Measurements from ENCODE around the gene ALDOB.
A peak's percentile ranks its signal among the peaks of the same experiment; 100 is the strongest.

DNA sequence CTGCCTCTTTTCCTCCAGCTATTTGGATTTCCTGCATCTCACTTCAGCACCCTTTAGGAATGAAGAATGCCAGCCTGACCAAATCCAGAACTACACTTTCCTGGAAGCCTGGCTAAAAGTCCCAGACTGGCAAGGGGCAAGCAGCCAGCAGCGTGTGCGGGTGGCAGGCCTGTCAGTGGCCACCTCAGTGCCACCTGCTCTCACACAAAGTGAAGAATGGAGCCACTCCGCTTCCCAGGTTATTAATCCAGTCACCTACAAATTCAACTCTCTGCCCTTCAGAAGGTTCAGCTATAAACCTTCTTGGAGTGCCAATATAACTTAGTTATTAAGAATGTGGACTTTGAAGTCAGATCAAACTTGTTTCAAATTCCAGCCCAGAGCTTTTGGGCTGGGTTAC, 6.7 kb upstream of the ALDOB start:
- TF ChIP-seq, protein P1, sequence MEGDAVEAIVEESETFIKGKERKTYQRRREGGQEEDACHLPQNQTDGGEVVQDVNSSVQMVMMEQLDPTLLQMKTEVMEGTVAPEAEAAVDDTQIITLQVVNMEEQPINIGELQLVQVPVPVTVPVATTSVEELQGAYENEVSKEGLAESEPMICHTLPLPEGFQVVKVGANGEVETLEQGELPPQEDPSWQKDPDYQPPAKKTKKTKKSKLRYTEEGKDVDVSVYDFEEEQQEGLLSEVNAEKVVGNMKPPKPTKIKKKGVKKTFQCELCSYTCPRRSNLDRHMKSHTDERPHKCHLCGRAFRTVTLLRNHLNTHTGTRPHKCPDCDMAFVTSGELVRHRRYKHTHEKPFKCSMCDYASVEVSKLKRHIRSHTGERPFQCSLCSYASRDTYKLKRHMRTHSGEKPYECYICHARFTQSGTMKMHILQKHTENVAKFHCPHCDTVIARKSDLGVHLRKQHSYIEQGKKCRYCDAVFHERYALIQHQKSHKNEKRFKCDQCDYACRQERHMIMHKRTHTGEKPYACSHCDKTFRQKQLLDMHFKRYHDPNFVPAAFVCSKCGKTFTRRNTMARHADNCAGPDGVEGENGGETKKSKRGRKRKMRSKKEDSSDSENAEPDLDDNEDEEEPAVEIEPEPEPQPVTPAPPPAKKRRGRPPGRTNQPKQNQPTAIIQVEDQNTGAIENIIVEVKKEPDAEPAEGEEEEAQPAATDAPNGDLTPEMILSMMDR (IDR thresholded peaks at IDR 0.05): no peak
- peak in 1 of 3 donors; percentile 38 for TF ChIP-seq POLR2A (IDR thresholded peaks at IDR 0.05)
